NCI-H774 (cell line): Measurements from ENCODE around the gene ENKD1.

Source experiments
- DNase-seq: peaks from one replicate; lab custom pipeline; 2025; lab: John Stamatoyannopoulos, UW

The ENKD1 gene

DNA sequence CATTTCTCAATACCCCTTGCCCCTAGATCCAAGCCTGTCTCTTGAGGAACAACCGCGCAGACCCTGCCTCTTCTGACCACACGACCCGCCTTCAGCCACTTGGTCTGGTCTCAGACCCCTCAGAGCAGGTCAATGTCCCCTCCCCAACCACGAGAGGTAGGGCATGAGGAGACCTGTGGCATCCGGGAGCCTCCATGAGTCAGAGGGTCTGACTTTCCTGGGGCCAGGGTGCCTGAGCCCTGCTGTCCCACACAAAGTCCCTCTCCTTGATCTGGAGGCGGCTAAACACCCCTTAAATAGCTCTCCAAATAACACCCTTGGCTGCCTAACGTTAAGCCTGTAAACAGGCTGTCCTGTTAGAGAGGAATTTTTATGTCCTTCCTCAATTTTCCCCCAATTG lies 16.5 kb downstream of the ENKD1 start:
- no peak for DNase-seq

DNA sequence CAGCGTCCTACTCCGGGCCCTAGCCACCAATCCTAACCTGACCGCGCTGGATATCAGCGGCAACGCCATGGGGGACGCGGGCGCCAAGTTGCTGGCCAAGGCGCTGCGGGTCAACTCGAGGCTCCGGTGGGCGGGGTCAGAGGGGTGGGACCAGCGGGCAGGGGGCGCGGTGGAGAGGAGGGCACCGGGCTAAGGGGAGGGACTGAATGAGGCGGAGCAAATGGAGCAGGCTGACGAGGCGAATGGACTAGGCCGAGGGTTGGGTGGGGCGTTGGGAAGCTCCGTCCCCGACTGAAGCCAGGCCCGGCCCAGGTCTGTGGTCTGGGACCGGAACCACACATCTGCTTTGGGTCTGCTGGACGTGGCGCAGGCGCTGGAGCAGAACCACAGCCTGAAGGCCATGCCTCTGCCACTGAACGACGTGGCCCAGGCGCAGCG lies 17.0 kb downstream of the ENKD1 start:
- no peak for DNase-seq

DNA sequence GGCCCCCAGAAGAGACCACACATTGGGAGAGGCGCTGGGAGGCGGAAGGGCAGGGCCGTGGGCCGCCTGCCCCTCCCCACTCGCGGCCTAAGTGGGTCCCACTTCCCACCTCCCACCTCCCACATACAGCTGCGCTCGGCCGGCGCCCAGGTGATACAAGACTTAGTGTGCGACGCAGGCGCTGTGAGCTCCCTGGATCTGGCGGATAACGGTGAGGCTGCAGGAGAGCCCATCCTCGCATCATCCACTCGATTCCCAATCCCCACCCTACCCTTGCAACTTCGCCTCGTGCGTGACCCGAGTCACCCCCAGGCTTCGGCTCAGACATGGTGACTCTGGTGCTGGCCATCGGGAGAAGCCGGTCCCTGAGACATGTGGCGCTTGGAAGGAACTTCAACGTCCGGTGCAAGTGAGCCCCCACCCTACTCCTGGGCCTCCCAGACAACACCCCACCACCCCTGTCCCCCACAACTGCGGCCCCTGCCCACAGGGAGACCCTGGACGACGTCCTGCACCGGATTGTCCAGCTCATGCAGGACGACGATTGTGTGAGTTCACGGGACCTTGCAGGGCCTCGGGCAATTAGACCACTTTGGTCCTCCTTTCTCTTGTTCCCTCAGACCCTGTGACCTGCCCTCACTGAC lies 17.7 kb downstream of the ENKD1 start:
- DNase-seq, result no peak

DNA sequence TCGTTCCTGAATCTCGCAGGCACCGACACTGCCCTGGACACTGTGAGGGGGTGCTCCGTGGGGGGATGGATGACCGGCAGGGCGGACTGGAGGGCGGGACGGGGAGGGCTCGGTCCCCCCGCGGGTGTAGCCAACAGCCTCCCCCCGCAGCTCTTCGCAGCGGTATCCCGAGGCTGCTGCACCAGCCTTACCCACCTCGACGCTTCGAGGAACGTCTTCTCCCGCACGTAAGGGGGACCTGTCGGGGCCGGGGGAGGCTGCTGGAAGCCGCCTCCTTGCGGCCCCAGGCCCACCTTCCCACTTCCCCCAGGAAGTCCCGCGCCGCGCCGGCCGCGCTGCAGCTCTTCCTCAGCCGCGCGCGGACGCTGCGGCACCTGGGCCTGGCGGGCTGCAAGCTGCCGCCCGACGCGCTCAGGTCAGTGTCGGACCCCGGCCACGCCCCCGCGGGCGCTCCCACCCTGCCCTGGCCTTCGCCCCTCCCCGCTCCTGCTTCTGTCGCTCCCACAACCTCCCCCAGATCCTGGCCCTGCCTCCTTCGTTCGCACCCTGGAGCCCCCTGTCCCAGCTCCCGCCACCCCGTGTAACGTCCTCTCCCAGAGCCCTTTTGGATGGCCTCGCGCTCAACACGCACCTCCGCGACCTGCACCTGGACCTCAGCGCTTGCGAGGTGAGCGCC lies 18.3 kb downstream of the ENKD1 start:
- DNase-seq, result no peak

DNA sequence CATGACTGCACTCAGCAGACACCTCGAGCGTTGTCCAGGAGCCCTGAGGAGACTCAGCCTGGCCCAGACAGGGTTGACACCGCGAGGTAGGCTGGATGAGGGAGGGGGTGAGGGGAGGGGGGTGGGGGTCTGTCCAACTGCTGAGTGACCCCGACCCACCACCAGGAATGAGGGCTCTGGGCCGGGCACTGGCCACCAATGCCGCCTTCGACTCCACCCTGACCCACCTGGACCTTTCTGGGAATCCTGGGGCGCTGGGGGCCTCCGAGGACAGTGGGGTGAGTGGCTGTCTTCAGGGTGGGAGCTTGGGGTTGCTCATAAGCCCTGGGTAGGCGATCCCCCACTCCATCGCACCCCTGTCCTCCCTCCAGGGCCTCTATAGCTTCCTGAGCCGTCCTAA lies 18.9 kb downstream of the ENKD1 start:
- DNase-seq, result no peak

DNA sequence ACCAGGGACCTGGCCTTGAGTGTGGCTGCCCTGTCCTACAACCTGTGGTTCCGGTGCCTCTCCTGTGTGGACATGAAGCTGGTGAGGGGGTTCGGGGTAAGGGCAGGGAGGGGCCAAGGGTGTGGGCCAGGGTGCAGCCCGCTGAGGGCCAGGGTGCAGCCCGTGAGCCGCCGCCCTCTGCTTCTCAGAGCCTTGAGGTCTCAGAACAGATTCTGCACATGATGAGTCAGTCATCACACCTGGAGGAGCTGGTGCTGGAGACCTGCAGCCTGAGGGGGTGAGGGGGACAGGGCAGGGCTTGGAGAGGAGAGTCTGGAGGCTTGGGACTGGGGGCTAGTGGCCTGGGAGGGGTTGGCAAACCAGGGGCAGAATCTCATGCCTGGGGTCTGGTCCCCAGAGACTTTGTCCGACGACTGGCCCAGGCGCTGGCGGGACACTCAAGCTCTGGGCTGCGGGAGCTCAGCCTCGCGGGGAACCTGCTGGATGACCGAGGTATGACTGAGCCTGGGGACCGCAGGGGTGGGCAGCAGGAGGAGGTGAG lies 19.4 kb downstream of the ENKD1 start:
- no peak for DNase-seq

DNA sequence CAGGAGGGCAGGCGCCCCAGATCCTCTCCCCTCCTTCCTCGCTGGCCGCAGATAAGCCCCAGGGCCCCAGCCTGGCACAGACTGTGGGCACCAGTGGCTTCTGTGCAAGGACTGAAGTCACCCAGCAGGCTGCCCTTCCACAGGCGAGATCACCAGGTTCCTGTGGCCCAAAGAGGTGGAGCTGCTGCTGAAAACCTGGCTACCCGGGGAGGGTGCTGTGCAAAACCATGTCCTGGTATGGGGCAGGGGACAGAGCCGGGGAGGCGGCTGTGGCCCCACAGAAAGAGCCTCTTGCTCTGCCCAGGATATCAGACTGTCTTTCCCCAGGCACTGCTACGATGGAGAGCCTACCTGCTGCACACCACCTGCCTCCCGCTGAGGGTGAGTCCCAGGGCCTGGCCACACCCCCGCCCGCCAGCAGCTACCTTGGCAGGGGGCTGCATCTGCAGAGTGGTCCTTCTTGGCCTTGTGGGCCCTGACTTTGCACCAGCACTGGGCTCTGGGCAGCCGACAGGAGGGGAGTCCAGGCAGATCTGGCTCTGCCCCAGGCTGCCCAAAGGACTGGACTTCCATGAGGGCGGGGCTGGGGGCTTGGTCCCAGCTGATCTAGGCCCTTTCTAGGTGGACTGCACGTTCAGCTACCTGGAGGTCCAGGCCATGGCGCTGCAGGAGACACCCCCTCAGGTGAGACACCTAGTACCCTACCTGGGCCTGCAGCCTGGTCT lies 21.0 kb downstream of the ENKD1 start:
- DNase-seq, result no peak

DNA sequence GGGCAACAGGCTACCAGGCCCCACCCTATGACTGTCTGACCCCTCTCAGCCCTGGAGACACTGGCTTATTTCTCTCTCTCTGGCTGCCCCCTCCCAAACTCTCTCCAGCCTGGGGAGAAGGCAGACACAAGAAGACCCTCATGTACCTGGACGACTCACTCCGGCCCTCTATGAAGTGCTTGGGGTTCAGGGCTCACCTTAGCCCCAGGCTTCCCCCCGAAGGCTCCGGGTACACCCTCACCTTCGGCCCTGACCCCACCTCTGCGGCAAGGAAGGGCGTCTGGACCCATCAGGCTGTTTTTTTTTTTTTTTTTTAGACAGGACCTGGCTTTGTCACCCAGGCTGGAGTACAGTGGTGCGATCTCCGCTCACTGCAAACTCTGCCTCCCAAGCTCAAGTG lies 22.5 kb downstream of the ENKD1 start:
- no peak for DNase-seq

DNA sequence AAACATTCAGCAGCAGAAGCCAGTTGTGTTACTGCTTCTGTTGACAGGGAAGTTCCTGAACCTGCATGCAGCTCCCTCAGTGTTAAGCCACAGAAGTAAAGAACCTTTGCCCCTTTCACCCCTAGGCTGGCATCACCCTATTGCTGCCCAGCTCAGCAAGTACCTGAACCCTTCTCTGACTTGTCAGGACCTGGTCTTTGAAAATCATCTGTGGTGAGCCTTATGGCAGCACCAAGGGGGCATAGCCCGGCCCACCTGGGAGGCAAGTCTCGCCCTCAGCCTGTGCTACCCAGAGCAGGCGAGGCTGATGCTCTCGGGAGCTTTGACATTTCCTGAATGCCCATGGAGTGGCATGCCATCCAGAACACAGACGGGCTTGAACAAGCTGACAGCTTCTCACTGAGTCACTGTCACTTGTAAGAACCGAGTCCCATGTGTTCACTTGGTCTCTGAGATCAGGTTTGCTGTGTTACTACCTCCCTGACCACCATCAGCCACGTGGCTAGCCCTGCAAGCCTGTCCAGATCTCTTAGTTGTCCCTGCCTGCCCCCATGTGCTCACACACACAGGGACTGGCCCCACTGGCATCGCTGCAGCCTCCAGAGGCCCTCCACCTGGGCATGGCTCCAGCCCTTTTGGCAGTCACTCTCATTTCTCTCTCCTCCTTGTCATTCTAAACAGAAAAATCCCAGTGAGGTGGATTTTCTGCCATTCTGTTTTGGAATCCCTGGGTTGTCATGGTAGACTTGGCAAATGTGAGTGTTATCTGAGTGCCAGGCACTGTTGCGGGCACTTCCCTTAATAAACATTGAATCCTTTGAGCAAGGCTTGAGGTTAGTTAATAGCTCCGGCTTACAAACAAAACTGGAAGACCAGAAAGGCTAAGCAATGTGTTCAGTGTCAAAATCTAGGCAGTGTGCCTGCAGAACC lies 24.5 kb downstream of the ENKD1 start:
- no peak for DNase-seq

DNA sequence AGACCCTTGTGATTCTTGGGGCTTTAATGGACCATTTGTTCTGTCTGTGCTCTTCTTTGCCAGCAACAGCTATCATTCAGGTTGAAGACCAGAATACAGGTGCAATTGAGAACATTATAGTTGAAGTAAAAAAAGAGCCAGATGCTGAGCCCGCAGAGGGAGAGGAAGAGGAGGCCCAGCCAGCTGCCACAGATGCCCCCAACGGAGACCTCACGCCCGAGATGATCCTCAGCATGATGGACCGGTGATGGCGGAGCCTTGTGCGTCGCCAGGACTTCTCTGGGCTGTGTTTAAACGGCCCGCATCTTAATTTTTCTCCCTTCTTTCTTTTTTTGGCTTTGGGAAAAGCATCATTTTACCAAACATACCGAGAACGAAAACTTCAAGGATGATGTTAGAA lies 28.9 kb downstream of the ENKD1 start:
- no peak for DNase-seq

DNA sequence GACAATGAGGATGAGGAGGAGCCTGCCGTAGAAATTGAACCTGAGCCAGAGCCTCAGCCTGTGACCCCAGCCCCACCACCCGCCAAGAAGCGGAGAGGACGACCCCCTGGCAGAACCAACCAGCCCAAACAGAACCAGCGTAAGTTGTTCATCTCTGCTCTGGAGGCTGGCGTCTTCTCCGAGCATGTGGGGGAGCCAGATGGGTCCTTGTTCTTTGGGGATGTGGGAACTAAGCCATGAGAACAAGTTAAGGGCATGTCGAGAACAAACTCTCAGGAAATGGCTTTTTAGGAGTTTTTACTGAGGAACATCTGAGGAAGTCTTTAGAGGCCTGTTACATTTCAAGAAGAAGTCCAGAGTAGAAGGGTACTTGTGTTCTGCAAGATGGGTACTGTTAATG lies 29.8 kb downstream of the ENKD1 start:
- DNase-seq, result no peak

DNA sequence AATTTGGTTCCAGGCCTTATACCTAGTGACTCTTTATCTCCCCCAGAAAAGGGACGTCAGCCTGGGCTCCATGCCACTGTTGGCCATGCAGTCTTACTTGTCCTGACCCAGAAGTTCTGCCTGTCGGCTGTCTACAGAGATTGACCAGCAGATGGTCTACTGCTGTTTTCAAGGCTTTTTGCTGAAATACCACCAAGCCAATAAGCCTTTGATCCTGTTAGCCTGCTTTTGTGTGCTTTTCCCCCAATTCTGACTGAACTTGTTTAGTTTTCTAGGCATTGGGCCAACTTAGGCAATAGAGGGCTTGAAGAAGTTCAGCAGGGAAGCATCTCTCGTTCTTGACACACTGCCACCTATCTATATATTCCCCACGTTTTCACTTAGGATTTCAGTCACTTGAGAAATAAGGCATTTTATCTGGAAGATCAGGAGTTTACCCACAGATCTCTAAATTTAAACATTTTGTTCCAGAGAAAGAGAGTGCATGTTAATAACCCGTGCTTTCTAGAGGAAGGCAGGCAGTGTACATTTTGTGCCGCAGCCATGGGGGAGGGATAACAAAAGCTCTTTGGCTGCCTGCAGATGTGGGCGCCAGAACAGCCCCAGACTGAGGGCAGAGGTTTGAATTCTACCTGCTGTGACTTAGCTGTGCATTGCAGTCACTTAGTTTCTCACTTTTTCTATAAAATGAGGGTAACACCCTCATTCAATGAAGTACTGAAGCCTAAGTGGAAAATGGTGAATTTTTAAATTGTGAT lies 34.0 kb downstream of the ENKD1 start:
- DNase-seq, result no peak

DNA sequence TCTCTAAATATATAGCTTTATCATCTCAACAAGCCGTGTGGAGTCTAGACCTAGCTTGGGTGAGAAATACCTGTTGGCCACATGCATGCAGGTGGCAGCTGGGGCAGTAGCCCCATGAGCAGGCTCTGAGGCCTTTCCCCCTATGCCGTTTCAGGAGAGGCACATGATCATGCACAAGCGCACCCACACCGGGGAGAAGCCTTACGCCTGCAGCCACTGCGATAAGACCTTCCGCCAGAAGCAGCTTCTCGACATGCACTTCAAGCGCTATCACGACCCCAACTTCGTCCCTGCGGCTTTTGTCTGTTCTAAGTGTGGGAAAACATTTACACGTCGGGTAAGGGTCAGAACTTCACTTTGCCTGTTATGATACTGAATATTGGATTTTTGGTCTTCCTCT lies 38.3 kb downstream of the ENKD1 start:
- no peak for DNase-seq

DNA sequence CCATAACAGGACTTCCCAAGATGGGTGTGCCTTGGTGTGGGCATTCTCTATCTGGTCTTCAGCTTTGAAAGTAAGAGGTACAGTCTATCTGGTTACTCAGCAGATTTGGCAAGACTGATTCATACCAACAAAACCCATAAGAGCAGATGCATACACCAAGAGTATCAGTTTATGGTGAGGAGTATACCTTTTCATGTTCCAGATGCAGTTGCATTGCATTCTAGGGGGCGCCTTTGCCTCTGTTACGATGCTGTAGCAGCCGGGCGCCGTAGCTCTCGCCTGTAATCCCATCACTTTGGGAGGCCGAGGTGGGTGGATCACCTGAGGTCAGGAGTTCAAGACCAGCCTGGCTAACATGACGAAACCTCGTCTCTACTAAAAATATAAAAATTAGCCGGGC lies 52.7 kb downstream of the ENKD1 start:
- DNase-seq, result no peak
